ENCODE data around the gene KPNA6. TPM values are rescaled to one million over a fixed set of nuclear protein-coding genes. Genes with fewer than 3 reads are reported as not detected.
"Not testable (repeated sequence)": the region's sequence is repeated elsewhere in the genome, so short reads cannot be mapped to it uniquely, and the experiment has no call there.

The KPNA6 gene
- total RNA-seq, 4 donors from 2014 or later, result 44.6 to 62.8 (median 53.4) TPM

DNA sequence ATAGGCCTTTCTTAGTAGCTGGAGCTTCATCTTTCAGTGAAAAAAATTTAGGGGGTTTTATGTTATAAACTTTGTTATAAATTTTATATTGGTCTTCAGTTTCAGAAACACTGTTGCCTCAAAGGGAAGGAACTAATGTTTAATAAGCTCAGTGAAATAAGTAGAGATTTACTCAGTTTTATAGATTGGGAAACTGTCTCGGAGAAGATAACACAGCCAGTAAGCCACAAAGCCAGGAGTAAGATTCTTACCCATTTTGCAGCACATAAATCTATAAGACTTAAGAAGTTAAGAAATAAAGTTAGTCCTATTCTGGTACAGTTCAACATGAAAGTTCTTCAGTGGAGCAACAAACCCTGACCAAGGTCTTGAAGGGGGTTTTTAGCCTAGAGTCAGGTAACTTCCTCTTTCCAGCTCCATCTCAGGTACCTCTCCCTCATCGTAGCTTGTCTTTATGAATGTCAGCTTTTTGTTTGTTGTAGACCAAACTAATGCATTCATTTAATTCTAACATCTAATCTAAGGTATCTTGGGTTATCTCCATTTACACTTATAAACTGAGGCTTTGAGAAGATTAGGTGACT lies 3.3 kb downstream of the KPNA6 start:
- Histone ChIP-seq H3K36me3 (no peaks in the 10 kb centered on the region), H3K4me3 (replicated peaks in 1 of 3) (no peak overlapping the region), H3K27me3 (no peaks in the 10 kb centered on the region), H3K27ac (peak overlapping the region in 1 of 3 donors; percentile 9), H3K4me1 (peaks cover 52% of the 10 kb centered on the region in 2 donors), H3K9me3 (no peaks in the 10 kb centered on the region)
- no peak for DNase-seq
- no peak for TF ChIP-seq POLR2A (IDR thresholded peaks at IDR 0.05)
- TF ChIP-seq, protein P1, sequence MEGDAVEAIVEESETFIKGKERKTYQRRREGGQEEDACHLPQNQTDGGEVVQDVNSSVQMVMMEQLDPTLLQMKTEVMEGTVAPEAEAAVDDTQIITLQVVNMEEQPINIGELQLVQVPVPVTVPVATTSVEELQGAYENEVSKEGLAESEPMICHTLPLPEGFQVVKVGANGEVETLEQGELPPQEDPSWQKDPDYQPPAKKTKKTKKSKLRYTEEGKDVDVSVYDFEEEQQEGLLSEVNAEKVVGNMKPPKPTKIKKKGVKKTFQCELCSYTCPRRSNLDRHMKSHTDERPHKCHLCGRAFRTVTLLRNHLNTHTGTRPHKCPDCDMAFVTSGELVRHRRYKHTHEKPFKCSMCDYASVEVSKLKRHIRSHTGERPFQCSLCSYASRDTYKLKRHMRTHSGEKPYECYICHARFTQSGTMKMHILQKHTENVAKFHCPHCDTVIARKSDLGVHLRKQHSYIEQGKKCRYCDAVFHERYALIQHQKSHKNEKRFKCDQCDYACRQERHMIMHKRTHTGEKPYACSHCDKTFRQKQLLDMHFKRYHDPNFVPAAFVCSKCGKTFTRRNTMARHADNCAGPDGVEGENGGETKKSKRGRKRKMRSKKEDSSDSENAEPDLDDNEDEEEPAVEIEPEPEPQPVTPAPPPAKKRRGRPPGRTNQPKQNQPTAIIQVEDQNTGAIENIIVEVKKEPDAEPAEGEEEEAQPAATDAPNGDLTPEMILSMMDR (IDR thresholded peaks at IDR 0.05), result no peak
- 88 to 91% methylated on average over 2 of the region's 2 CpGs for WGBS, 2 donors
- intact Hi-C loops (cut with DNase I), result loop anchor here (5.0 kb wide), 1 partner anchor 39 kb away; the partner anchor contains the start of gene TMEM39B

DNA sequence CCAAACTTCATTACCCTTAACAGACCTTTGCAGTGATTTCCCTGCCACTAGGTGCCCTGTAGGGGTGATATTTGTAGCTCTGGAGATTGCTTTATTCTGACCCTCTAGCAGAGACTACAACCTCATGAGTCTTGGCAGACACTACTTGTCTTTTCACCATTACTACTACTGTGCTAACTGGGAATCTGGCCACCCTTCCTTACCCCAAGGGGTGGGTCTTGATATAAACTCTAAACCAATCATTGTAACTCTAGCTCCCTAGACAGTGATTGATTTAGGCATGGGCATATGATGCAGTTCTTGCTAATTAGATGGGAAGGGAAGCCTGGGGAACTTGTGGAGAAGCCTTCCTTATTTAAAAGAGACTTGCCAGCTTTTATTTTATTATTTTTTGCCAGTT lies 3.9 kb downstream of the KPNA6 start:
- Histone ChIP-seq H3K27me3 (no peaks in the 10 kb centered on the region), H3K9me3 (no peaks in the 10 kb centered on the region), H3K36me3 (no peaks in the 10 kb centered on the region), H3K4me3 (replicated peaks in 1 of 3) (no peak overlapping the region), H3K27ac (peak overlapping the region in 1 of 3 donors; percentile 9), H3K4me1 (peaks cover 58% of the 10 kb centered on the region in 2 donors)
- no peak for DNase-seq
- TF ChIP-seq, protein P1 (IDR thresholded peaks at IDR 0.05), result no peak
- TF ChIP-seq POLR2A (IDR thresholded peaks at IDR 0.05), result no peak
- intact Hi-C loops (cut with DNase I), result loop anchor here (5.0 kb wide), 1 partner anchor 39 kb away; the partner anchor contains the start of gene TMEM39B

DNA sequence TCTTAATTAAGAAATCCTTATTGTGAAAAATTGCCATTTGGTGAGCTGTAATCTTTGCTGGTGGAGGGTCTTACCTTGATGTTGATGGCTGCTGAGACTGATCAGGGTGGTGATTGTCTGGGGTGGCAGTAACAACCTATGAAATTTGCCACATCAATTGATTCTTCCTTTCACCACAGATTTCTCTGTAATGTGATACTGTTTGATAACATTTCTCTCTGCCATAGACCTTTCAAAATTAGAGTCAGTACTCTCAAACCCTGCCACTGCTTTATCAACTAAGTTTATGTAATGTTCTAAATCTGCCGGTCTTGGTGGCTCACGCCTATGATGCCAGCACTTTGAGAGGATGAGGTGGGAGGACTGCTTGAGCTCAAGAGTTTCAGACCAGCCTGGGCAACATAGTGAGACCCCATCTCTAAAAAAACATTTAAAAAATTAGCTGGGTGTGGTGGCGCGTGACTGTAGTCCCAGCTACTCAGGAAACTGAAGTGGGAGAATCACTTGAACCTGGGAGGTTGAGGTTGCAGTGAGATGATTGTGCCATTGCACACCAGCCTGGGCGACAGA lies 5.0 kb downstream of the KPNA6 start:
- Histone ChIP-seq H3K27ac (peak overlapping the region in 2 of 3 donors; percentile 9 to 10), H3K9me3 (no peaks in the 10 kb centered on the region), H3K36me3 (no peaks in the 10 kb centered on the region), H3K27me3 (no peaks in the 10 kb centered on the region), H3K4me3 (replicated peaks in 1 of 3) (no peak overlapping the region), H3K4me1 (peaks cover 54 to 62% of the 10 kb centered on the region in 2 donors)
- intact Hi-C loops (cut with DNase I), result loop anchor here (5.0 kb wide), 1 partner anchor 41 kb away; the partner anchor contains the start of gene TMEM39B
- TF ChIP-seq, protein P1 (IDR thresholded peaks at IDR 0.05), result no peak
- TF ChIP-seq POLR2A (IDR thresholded peaks at IDR 0.05), result no peak
- DNase-seq, result peak; percentile 23 to 40
- 61 to 67% methylated on average over 5 of the region's 5 CpGs for WGBS, 2 donors

DNA sequence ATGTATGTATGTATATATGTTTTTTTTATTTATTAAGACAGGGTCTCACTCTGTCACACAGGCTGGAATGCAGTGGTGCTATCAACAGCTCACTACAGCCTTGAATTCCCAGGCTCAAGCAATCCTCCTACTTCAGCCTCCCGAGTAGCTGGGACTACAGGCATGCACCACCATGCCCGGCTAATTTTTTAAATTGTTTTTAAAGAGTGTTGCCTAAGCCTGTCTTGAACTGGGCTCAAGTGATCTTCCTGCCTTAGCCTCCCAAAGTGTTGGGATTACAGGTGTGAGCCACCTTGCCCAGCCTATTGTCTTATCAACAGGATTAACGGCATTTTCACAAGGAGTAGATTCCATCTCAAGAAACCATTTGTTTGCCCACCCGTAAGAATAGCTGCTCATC lies 5.6 kb downstream of the KPNA6 start:
- not testable (repeated sequence) for H3K36me3 ChIP-seq; H3K9me3 ChIP-seq; H3K4me3 ChIP-seq (replicated peaks in 1 of 3); DNase-seq; H3K27ac ChIP-seq; H3K27me3 ChIP-seq
- 92% methylated on average over 4 of the region's 4 CpGs for WGBS, 2 donors
- intact Hi-C loops (cut with DNase I), result loop anchor here (5.0 kb wide), 1 partner anchor 41 kb away; the partner anchor contains the start of gene TMEM39B
- H3K4me1 ChIP-seq, result peaks cover 54 to 62% of the 10 kb centered on the region in 2 donors

DNA sequence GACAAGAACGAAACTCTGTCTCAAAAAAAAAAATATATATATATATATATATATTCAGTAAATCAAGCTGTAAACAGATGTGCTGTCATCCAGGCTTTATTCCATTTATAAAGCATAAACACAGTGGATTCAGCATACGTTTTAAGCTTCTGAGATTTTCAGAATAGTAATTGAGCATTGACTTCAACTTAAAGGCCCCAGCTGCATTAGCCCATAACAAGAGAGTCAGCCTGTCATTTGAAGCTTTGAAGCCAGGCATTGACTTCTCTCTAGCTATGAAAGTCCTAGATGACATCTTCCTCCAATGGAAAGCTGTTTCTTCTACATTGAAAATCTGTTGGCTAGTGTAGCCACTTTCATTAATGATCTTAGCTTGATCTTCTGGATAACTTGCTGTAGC lies 6.6 kb downstream of the KPNA6 start:
- Histone ChIP-seq H3K27me3 (no peaks in the 10 kb centered on the region), H3K27ac (no peak overlapping the region), H3K4me3 (replicated peaks in 1 of 3) (no peak overlapping the region), H3K9me3 (no peaks in the 10 kb centered on the region), H3K4me1 (peaks cover 54 to 61% of the 10 kb centered on the region in 2 donors), H3K36me3 (no peaks in the 10 kb centered on the region)
- 87 to 92% methylated on average over 2 of the region's 2 CpGs for WGBS, 2 donors
- no peak for DNase-seq
- intact Hi-C loops (cut with DNase I), result loop anchor here (5.0 kb wide), 1 partner anchor 42 kb away; the partner anchor contains the start of gene TMEM39B
- TF ChIP-seq POLR2A (IDR thresholded peaks at IDR 0.05), result no peak

DNA sequence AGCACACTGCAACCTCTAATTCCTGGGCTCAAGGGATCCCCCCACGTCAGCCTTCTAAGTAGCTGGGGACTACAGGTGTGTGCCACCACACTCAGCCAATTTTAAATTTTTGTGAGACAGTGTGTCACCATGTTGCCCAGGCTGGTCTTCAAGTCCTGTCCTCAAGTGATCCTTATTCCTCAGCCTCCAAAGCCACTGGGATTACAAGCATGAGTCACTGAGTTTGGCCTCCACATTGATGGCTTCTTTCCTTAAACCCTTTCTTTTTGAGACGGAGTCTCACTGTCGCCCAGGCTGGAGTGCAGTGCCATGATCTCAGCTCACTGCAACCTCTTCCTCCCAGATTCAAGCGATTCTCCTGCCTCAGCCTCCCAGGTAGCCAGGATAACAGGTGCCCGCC lies 7.6 kb downstream of the KPNA6 start:
- TF ChIP-seq, protein P1 (IDR thresholded peaks at IDR 0.05), result no peak
- no peak for TF ChIP-seq POLR2A (IDR thresholded peaks at IDR 0.05)
- DNase-seq, result no peak
- Histone ChIP-seq H3K4me3 (replicated peaks in 1 of 3) (no peak overlapping the region), H3K4me1 (peaks cover 47 to 51% of the 10 kb centered on the region in 2 donors), H3K9me3 (no peaks in the 10 kb centered on the region), H3K27ac (peak overlapping the region; percentile 32 to 72 (median 43)), H3K36me3 (no peaks in the 10 kb centered on the region), H3K27me3 (no peaks in the 10 kb centered on the region)
- intact Hi-C loops (cut with DNase I), result no loop called here
- WGBS, 2 donors, result 88 to 100% methylated on average over 5 of the region's 5 CpGs
